A549 (cell line): Measurements from ENCODE around the gene MAP3K13.

ENCODE experiments used
- BHLHE40 ChIP-seq: IDR thresholded peaks from 2 replicates; pipeline ENCODE4 v1.6.1; 2012; ENCODE audit warnings: low read depth, low read length, inconsistent platforms
- CEBPB ChIP-seq, 2 experiments: fragments of >200 bp in 1 of 2; sonication (Bioruptor Twin) in 1 of 2; formaldehyde crosslinking in 1 of 2; IDR thresholded peaks; 2 replicates each; pipeline ENCODE4 v1.6.1; 2012 to 2016
- CHD4 ChIP-seq: fragments of 200-600 bp; sonication (generic); IDR thresholded peaks from 2 replicates; pipeline ENCODE4 v1.6.1; 2016; ENCODE audit warnings: antibody characterized with exemption, mild to moderate bottlenecking, borderline replicate concordance
- CTCF ChIP-seq: fragments of >200 bp; sonication (Bioruptor Twin); formaldehyde crosslinking; IDR thresholded peaks from 3 replicates; pipeline ENCODE4 v1.5.1; 2016
- EP300 ChIP-seq, 2 experiments: fragments of >200 bp; sonication (Bioruptor Twin); formaldehyde crosslinking; IDR thresholded peaks; 2 replicates in 1 of 2; 3 replicates in 1 of 2; pipeline ENCODE4 v1.6.1; 2016 to 2017
- JUN ChIP-seq, 2 experiments: fragments of >200 bp; sonication (Bioruptor Twin); formaldehyde crosslinking; IDR thresholded peaks; 2 replicates in 1 of 2; 3 replicates in 1 of 2; pipeline ENCODE4 v1.6.1; 2016 to 2017
- KDM1A ChIP-seq: fragments of 200-600 bp; sonication (generic); IDR thresholded peaks from 2 replicates; pipeline ENCODE4 v1.6.1; 2016; ENCODE audit warnings: low read depth, mild to moderate bottlenecking
- MYC ChIP-seq: IDR thresholded peaks from 2 replicates; pipeline ENCODE4 v1.6.1; 2012; ENCODE audit warnings: mild to moderate bottlenecking, inconsistent platforms, low read length, improper control_type of control experiment, borderline replicate concordance
- NR3C1 ChIP-seq: fragments of >200 bp; sonication (Bioruptor Twin); formaldehyde crosslinking; IDR thresholded peaks from 3 replicates; pipeline ENCODE4 v1.6.1; 2017
- POLR2A ChIP-seq: IDR thresholded peaks from 2 replicates; pipeline ENCODE4 v1.6.1; 2012; ENCODE audit warnings: mild to moderate bottlenecking, low read length
- RAD21 ChIP-seq, 2 experiments: fragments of >200 bp in 1 of 2; sonication (Bioruptor Twin) in 1 of 2; formaldehyde crosslinking in 1 of 2; IDR thresholded peaks in 1 of 2; conservative IDR thresholded peaks in 1 of 2; 2 replicates in 1 of 2; 3 replicates in 1 of 2; pipeline ENCODE4 v1.6.1; 2012 to 2018; ENCODE audit warnings: inconsistent platforms in 1 of 2
- SREBF2 ChIP-seq: fragments of 450-650 bp; IDR thresholded peaks from 2 replicates; pipeline ENCODE4 v1.6.1; 2014; ENCODE audit warnings: mild to moderate bottlenecking, moderate library complexity

GRCh38 chr3:185430375-185430774 lies 67.4 kb downstream of the MAP3K13 start:
- TF ChIP-seq CEBPB (IDR thresholded peaks at IDR 0.05), result no peak
- no peak for TF ChIP-seq JUN (IDR thresholded peaks at IDR 0.05)
- TF ChIP-seq NR3C1, result no peak
- TF ChIP-seq CHD4, result no peak
- no peak for TF ChIP-seq CTCF
- no peak for TF ChIP-seq SREBF2
- TF ChIP-seq POLR2A, result no peak
- TF ChIP-seq MYC, result no peak
- no peak for TF ChIP-seq RAD21 (conservative IDR thresholded peaks at IDR 0.05 in 1 of 2, IDR thresholded peaks at IDR 0.05 in 1 of 2)
- no peak for TF ChIP-seq BHLHE40
- TF ChIP-seq KDM1A, result no peak
- no peak for TF ChIP-seq EP300 (IDR thresholded peaks at IDR 0.05)
